ENCODE results near the gene COL25A1. TPM values are rescaled to one million over a fixed set of nuclear protein-coding genes. Genes with fewer than 3 reads are reported as not detected.

The COL25A1 gene
- total RNA-seq, 2 donors from 2014 or later = 4.0 to 6.2 TPM

GRCh38 chr4:109238746-109239145 is 63.7 kb downstream of the COL25A1 start:
- Histone ChIP-seq H3K4me3 (ENCODE audit: low read length) (no peak overlapping the region), H3K9me3 (ENCODE audit: control insufficient read depth, low read length) (no peaks in the 10 kb centered on the region), H3K36me3 (ENCODE audit: control insufficient read depth, insufficient read depth, low read length) (no peaks in the 10 kb centered on the region), H3K9ac (ENCODE audit: extremely low read depth, low read length, poor library complexity, severe bottlenecking) (no peak overlapping the region), H3K27ac (ENCODE audit: low read depth, low read length) (no peak overlapping the region), H3K4me1 (ENCODE audit: control insufficient read depth, insufficient read depth, low read length) (no peaks in the 10 kb centered on the region), H3K27me3 (ENCODE audit: control insufficient read depth, insufficient read depth, low read length, poor library complexity, severe bottlenecking) (no peaks in the 10 kb centered on the region)
- peaks cover 6% of the 10 kb centered on the region for H3K9me3 Mint-ChIP-seq
- WGBS, 2 experiments (ENCODE audit: insufficient coverage in 1 of 2, insufficient read length in 1 of 2) = 96% methylated on average over 2 of the region's 2 CpGs; no CpG with 5 or more reads in 1 of the 2 experiments
- DNase-seq = no peak
- H3K36me3 Mint-ChIP-seq (ENCODE audit: low read depth) = no peaks in the 10 kb centered on the region
- H3K4me3 Mint-ChIP-seq = no peak overlapping the region
- TF ChIP-seq CTCF (conservative IDR thresholded peaks at IDR 0.05) = no peak
- H3K4me1 Mint-ChIP-seq = peaks cover 1% of the 10 kb centered on the region
- no peaks in the 10 kb centered on the region for H3K27me3 Mint-ChIP-seq (ENCODE audit: insufficient read depth)
- no peak overlapping the region for H3K27ac Mint-ChIP-seq

- Histone ChIP-seq H3K4me1 (ENCODE audit: control insufficient read depth, insufficient read depth, low read length) (no peaks in the 10 kb centered on the region), H3K9ac (ENCODE audit: extremely low read depth, low read length, poor library complexity, severe bottlenecking) (no peak overlapping the region), H3K27ac (ENCODE audit: low read depth, low read length) (no peak overlapping the region), H3K9me3 (ENCODE audit: control insufficient read depth, low read length) (no peaks in the 10 kb centered on the region), H3K36me3 (ENCODE audit: control insufficient read depth, insufficient read depth, low read length) (no peaks in the 10 kb centered on the region), H3K27me3 (ENCODE audit: control insufficient read depth, insufficient read depth, low read length, poor library complexity, severe bottlenecking) (no peaks in the 10 kb centered on the region), H3K4me3 (ENCODE audit: low read length) (no peak overlapping the region)
- no CpG with 5 or more reads among the region's 1 CpG for WGBS, 2 experiments (ENCODE audit: insufficient coverage in 1 of 2, insufficient read length in 1 of 2)
- H3K27me3 Mint-ChIP-seq (ENCODE audit: insufficient read depth) = no peaks in the 10 kb centered on the region
- DNase-seq = no peak
- no peak overlapping the region for H3K4me3 Mint-ChIP-seq
- no peaks in the 10 kb centered on the region for H3K4me1 Mint-ChIP-seq
- no peak for TF ChIP-seq CTCF (conservative IDR thresholded peaks at IDR 0.05)
- peaks cover 6% of the 10 kb centered on the region for H3K9me3 Mint-ChIP-seq
- no peak overlapping the region for H3K27ac Mint-ChIP-seq
- H3K36me3 Mint-ChIP-seq (ENCODE audit: low read depth) = no peaks in the 10 kb centered on the region
These were observed 66.8 kb downstream of the COL25A1 start for GRCh38 chr4:109235683-109236082.

- Mint-ChIP-seq H3K36me3 (ENCODE audit: low read depth) (no peaks in the 10 kb centered on the region), H3K4me3 (no peak overlapping the region), H3K27me3 (ENCODE audit: insufficient read depth) (no peaks in the 10 kb centered on the region), H3K4me1 (no peaks in the 10 kb centered on the region), H3K27ac (no peak overlapping the region), H3K9me3 (peaks cover 6% of the 10 kb centered on the region)
- no peak for DNase-seq
- Histone ChIP-seq H3K27me3 (ENCODE audit: control insufficient read depth, insufficient read depth, low read length, poor library complexity, severe bottlenecking) (no peaks in the 10 kb centered on the region), H3K36me3 (ENCODE audit: control insufficient read depth, insufficient read depth, low read length) (no peaks in the 10 kb centered on the region), H3K9me3 (ENCODE audit: control insufficient read depth, low read length) (no peaks in the 10 kb centered on the region), H3K4me3 (ENCODE audit: low read length) (no peak overlapping the region), H3K27ac (ENCODE audit: low read depth, low read length) (no peak overlapping the region), H3K9ac (ENCODE audit: extremely low read depth, low read length, poor library complexity, severe bottlenecking) (no peak overlapping the region), H3K4me1 (ENCODE audit: control insufficient read depth, insufficient read depth, low read length) (no peaks in the 10 kb centered on the region)
- no peak for TF ChIP-seq CTCF (conservative IDR thresholded peaks at IDR 0.05)
- WGBS, 2 experiments (ENCODE audit: insufficient coverage in 1 of 2, insufficient read length in 1 of 2) = 95% methylated on average over 1 of the region's 2 CpGs; no CpG with 5 or more reads in 1 of the 2 experiments
These were observed 67.9 kb downstream of the COL25A1 start for GRCh38 chr4:109234596-109234995.

Measured in endodermal cell (in vitro differentiated cells).